Brain microvascular endothelial cell (primary cell): Measurements from ENCODE around the gene CIAO3.

Experiments used
- DNase-seq: peaks from one replicate; pipeline ENCODE4 v3.0.0-alpha.2; 2020
- H3K27ac ChIP-seq: fragments of 250-450 bp; sonication (Bioruptor Pico); 2 replicates; pipeline ENCODE4 v1.5.1; 2020; ENCODE audit warnings: mild to moderate bottlenecking, moderate library complexity
- H3K27me3 ChIP-seq: fragments of 250-450 bp; sonication (Bioruptor Pico); replicated peaks from 2 replicates; pipeline ENCODE4 v1.5.1; 2020; ENCODE audit warnings: mild to moderate bottlenecking
- H3K36me3 ChIP-seq: fragments of 250-450 bp; sonication (Bioruptor Pico); replicated peaks from 2 replicates; pipeline ENCODE4 v1.5.1; 2020; ENCODE audit warnings: mild to moderate bottlenecking
- H3K4me3 ChIP-seq: 2 replicates; pipeline ENCODE4 v1.5.1; 2011; ENCODE audit warnings: low read depth, mild to moderate bottlenecking, control low read depth, low read length, moderate library complexity
- CTCF ChIP-seq: IDR thresholded peaks from 2 replicates; pipeline ENCODE4 v1.5.1; 2011; ENCODE audit warnings: low read depth, mild to moderate bottlenecking, moderate library complexity, low read length, control low read depth, inconsistent platforms; ENCODE audit errors: missing control alignments
- in situ Hi-C: cut with HindIII; loops from 2 replicates; pipeline ENCODE4 v1.10.0; 2017; ENCODE audit warnings: low sequenced_read_pairs, low pct_ligation_motif_present

CIAO3 gene

GRCh38 chr16:704552-705380, 36.0 kb downstream of the CIAO3 start:
- Histone ChIP-seq H3K27ac (no peak overlapping the region), H3K36me3 (no peaks in the 10 kb centered on the region), H3K27me3 (peaks cover 75% of the 10 kb centered on the region), H3K4me3 (no peak overlapping the region)
- in situ Hi-C loops, result loop anchor here (25.0 kb wide), 1 partner anchor 283 kb away; the partner anchor contains the start of gene SOX8
- no peak for DNase-seq
- no peak for TF ChIP-seq CTCF

- H3K36me3 ChIP-seq, result no peaks in the 10 kb centered on the region
- no peak overlapping the region for H3K4me3 ChIP-seq
- no peak for DNase-seq
- no peak for TF ChIP-seq CTCF
- H3K27ac ChIP-seq, result no peak overlapping the region
- H3K27me3 ChIP-seq, result peaks cover 76% of the 10 kb centered on the region
- in situ Hi-C loops, result loop anchor here (25.0 kb wide), 1 partner anchor 283 kb away; the partner anchor contains the start of gene SOX8
These were observed 36.8 kb downstream of the CIAO3 start for GRCh38 chr16:704047-704446.

GRCh38 chr16:703406-703805, 37.4 kb downstream of the CIAO3 start:
- in situ Hi-C loops, result loop anchor here (25.0 kb wide), 1 partner anchor 284 kb away; the partner anchor contains the start of gene SOX8
- H3K4me3 ChIP-seq, result no peak overlapping the region
- H3K27me3 ChIP-seq, result peaks cover 76% of the 10 kb centered on the region
- no peaks in the 10 kb centered on the region for H3K36me3 ChIP-seq
- no peak for DNase-seq
- TF ChIP-seq CTCF, result no peak
- H3K27ac ChIP-seq, result no peak overlapping the region

- Histone ChIP-seq H3K27ac (no peak overlapping the region), H3K4me3 (no peak overlapping the region), H3K36me3 (no peaks in the 10 kb centered on the region), H3K27me3 (peaks cover 71% of the 10 kb centered on the region)
- in situ Hi-C loops, result loop anchor here (25.0 kb wide), 1 partner anchor 285 kb away; the partner anchor contains the start of gene SOX8
- TF ChIP-seq CTCF, result no peak
- DNase-seq, result no peak
These were observed 38.5 kb downstream of the CIAO3 start for GRCh38 chr16:702341-702740.

GRCh38 chr16:700684-701584, 39.9 kb downstream of the CIAO3 start:
- no peak overlapping the region for H3K27ac ChIP-seq
- peaks cover 62% of the 10 kb centered on the region for H3K27me3 ChIP-seq
- no peak for DNase-seq
- in situ Hi-C loops, result loop anchor here (25.0 kb wide), 1 partner anchor 286 kb away; the partner anchor contains the start of gene SOX8
- no peak for TF ChIP-seq CTCF
- H3K36me3 ChIP-seq, result no peaks in the 10 kb centered on the region
- no peak overlapping the region for H3K4me3 ChIP-seq
